NOMO-1 treated with dmso at 0.1 percent for 144 hours (cell line): Measurements from ENCODE around the gene LYPD1.
"Not testable (repeated sequence)": the region's sequence is repeated elsewhere in the genome, so short reads cannot be mapped to it uniquely, and the experiment has no call there.

Source experiments
- DNase-seq: peaks from one replicate; lab custom pipeline; 2025; ENCODE audit not compliant: unreplicated experiment; lab: John Stamatoyannopoulos, UW

LYPD1 gene, protein sequence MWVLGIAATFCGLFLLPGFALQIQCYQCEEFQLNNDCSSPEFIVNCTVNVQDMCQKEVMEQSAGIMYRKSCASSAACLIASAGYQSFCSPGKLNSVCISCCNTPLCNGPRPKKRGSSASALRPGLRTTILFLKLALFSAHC

DNA sequence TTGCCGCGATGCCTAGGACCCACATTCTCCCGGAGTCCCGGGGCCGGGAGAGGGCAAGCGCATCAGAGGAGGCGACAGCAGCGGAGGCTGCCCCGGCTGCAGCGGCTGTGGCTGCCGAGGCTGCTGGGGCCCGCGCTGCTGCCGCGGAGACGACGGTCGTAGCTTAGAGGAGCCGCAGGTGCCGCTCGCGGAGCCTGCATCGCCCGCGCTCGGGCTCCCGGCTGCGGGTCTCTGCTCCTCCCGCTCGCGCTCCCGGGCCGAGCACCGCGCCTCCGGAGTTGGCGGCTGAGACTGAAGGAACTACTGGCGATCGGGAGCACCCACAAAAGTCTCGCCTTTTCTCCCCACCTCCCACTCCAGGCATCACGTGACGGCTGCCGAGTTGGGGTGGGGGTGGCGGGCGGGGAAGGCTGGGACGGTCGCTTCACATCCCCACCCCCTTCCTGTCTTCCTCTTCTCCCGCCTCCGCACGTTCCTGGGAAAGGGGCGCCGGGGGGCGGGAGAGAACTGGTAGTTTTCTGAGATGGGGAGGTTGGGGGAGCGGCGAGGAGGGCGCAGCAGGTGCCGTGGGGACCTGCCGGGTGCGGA, at the start of gene LYPD1:
LYPD1 (minus strand) TSS at position 298 of the 588 bp plus-strand sequence; CDS start at position 25, 273 bp downstream.
- no peak for DNase-seq

DNA sequence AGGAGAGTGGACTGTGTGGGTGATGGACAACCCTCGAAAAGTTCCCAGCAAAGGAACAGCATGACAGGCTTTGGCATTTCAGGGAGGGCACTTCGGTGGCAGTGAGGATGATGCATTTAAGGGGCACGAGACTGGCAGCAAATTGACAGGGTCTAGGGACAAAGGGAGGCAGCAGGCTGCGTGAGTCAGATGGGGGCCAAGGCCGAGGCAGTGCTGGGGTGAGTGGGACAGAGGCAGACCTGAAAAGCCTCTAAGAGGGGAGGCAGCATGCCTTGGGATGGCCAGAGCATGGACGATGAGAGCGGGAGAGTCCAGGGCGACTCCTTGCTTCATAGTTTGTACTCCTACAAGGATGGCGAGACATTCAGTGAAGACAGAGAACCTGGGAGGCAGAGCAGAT, 49.5 kb upstream of the LYPD1 start:
- DNase-seq: no peak

DNA sequence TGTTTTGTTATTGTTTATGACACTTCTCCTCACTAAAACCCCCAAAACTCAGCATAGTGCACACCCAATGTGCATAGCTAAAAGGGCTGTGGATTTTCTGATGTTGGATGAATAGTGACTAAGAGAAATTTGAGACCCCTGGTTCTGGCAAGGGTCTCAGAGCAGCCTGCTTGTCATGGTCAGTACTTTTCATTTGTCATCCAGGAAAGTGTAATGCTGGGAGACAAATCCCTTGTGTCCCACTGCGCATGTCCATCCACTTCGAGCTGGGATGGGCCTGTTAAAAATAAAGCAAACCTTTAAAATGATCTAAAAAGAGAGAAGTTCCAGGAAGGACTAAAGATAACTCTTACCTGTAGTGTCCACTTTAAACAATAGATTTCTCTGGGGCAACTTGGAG, 46.9 kb upstream of the LYPD1 start:
- no peak for DNase-seq

DNA sequence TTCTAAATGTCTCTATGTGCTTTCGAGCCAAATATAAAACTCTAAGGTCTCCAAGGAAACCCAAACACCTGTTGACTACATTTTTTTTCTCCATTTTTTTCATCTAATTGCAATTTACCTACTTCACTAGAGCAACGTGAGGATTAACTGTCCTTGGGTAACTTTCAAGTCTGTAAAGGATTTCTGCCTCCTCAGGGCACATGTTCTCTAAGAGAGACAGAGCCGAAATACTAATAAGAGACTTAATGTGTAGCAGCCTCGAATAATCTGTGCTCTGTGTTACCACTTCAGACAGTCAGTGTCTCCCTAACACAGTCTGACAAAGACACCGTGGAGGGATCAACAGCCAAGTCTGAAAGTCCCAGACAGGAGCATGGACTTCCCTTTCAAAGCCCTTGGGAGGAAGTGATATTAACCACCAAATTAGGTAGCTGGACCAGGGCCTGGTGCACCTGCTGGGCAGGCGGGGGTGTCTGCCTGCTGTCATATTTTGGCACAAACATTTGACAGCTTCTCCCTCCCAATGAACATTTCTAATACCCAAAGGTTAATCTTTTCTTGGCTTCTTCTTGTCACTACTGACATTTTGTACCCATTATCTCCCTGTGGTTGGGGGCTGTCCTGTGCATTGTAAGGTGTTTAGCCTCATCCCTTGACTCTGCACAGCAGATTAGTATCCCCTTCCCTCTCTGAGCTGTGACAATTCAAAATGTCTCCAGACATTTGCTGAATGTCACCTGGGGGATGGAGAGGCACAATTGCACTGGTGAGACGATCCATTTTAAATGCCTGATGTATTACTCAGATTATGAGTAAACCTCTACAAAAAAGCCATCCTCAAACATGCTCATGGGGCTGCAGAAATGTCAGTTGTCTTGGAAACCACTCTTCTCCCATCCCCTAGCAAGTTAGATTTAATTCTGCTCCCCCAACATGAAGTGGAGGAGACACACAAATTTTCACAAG, 45.7 kb upstream of the LYPD1 start:
- no peak for DNase-seq

DNA sequence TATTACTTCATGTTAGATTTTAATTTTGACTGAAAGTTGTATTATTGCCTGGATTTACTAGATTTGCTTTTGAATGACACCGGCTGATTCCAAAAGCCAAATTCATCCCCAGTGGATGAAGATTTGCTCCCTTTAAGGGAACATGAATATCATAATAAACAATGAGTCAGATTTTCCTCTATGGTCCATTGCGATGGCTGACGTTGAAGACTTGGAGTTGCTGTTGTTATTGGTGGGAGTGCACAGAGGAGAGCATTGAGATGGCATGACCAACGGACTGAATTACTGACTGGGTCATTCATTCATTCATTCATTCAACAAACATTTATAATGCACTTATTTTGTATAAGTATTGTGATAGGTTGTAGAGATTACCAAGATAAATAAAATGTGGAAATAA, 33.4 kb upstream of the LYPD1 start:
- DNase-seq: no peak

DNA sequence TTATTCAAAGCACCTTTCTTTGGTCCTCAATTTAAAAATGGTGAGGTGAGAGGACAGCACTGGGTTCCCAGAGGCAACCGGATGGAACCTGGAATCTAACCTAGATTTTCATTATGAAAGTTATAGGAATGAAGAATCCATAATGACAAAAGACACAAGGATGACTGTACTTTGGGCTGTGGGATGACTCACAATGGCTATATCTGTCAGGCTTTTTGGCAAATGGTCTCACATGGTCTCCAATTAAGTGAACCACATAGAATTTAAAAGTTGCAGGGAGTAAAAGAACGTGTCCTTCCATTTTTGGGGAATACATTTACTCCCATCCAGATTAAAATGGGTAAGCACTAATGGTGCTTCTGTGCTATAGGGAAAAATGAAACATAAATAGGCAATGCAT, 31.8 kb upstream of the LYPD1 start:
- no peak for DNase-seq

DNA sequence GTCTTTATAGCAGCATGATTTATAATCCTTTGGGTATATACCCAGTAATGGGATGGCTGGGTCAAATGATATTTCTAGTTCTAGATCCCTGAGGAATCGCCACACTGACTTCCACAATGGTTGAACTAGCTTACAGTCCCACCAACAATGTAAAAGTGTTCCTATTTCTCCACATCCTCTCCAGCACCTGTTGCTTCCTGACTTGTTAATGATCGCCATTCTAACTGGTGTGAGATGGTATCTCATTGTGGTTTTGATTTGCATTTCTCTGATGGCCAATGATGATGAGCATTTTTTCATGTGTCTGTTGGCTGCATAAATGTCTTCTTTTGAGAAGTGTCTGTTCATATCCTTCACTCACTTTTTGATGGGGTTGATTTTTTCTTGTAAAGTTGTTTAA, 29.8 kb upstream of the LYPD1 start:
- DNase-seq: not testable (repeated sequence)

DNA sequence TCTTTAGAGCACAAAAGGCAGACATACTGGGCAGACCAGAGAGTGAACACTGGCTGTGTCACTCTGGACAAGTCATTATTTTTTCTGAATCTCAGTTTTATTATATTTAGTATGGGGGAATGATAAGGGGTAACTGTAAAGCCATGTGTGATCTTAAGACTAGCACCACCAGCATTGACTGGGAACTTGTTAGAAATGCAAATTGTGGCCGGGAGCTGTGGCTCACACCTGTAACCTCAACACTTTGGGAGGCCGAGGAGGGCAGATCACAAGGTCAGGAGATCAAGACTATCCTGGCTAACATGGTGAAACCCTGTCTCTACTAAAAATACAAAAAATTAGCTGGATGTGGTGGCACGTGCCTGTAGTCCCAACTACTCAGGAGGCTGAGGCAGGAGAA, 28.3 kb upstream of the LYPD1 start:
- DNase-seq: not testable (repeated sequence)

DNA sequence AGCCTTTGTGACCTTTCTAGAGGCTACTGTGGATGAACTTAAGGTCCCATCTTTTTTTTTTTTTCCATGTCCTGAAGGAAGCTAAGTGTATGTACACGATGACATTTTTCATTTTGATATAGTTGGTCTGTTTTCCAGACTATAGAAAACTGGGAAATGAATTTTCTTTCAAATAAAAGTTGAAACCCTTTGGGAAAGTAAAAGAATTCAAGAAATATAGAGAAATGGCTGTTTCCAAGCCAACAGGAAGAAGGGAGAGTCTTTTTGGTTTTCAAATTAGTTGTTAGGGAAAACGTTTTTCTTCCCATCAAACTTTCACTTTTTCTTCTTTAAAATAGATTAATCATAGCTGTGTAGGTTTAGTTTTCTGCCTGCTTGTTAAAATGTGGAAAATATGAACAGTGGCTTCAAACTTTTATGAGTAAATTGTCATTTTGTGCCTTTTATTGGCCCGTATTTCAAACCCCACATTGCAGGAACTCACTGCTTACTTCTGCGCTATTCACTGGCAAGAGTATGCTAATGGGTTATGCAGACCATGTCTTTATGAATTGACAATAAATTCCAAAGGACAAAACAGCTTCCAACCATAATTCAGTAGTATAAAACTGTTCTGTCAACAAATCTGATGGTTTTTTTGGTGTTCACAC, 27.7 kb upstream of the LYPD1 start:
- no peak for DNase-seq

DNA sequence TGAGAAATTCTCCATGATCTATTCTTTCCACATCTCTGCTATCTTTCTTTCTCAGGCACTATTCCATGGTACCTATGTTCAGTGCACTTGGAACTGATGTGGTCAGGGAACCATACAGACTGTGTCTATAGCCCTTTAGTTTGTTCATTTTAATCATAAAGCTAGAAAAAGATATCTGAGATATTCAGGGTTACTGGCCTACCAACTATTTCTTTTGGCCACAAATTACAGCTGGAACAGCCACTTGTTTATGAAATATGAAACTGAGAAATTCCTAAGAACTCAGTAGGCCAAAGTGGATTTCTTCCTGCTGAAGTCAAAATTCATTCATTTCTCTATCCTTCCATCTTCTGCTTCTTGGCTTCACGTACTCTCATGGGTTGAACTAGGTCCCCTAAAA, 22.8 kb upstream of the LYPD1 start:
- no peak for DNase-seq

DNA sequence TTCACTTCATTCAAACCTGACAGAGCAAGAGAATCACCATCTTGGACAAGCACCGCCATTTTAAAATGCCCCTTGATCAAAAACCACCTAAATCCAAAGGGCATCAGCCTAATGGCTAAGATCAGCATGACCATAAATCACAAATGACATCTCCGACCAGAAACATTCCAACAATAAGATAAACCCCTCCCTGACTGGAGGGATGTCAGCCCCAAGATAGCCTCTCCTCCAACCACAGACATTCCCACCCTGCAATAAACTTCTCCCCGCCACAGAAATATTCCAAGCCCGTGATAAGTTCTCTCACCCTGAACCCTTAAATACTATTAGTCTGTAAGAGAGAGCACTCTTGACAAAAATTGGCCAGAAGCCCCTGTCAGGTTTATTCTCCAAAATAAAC, 21.6 kb upstream of the LYPD1 start:
- no peak for DNase-seq

DNA sequence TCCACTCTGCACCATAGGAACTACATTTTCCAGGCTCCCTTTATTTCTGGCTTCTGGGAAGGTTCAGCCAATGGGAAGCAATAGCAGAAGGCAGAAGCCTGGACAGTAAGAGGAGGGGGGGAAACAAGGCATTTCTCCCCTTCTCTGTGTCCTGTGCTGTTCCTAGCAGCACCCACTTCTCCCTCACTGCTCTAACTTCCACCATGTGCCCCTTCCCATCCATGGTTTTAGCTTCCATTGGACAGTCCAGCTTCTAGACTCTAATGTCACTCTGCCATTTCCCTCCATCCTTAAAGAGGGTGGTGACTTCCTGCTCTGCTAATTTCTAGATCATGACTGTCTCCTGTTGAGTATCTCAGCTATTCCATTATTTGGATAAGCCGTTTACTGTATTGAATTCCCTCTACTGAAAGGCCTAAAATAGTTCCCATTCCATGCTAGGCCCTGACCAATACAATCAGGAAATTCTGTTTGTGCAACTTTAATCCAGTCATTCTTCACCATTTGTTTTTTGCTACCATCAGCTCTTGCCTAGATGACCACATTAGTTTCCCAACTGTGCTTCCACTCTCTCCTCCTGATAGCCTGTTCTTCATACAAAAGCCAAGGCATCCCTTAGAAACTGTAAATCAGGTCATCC, 20.8 kb upstream of the LYPD1 start:
- no peak for DNase-seq

DNA sequence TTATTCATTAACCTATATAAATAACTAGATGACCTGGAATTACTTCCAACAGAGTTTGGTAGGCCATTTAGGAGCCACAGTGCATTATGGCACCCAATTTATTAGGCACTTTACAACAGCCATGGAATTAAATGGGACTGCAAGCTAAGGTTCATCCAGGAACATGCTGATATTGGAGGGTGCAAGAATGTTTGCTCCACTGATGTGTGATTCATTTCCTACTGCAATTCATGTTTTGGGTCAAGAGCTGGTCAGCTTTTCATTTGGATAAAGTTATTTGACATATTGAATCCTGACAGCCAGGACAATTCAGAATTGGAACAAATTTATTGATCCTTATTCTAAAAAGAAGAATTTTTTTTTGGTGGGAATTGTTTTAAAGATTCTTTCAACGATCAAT, 11.8 kb upstream of the LYPD1 start:
- no peak for DNase-seq

DNA sequence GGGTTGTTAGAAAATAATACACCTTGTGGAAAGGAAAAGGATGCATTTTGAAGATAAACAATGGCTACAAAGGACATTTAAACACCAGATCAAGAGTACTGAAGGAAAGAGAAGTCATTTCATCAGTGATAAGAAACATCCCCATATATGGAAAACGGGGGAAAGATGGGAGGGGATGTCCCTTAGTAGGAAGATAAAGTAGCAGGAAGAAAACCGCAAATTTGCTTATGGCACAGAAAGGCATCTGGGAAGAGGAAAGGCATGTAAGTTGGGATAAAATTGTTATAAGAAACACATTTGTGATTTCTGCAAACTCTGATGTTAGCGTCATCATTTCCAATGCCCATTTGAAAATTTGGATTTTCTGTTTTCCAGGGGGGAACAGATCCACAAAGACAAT, 10.5 kb upstream of the LYPD1 start:
- no peak for DNase-seq

DNA sequence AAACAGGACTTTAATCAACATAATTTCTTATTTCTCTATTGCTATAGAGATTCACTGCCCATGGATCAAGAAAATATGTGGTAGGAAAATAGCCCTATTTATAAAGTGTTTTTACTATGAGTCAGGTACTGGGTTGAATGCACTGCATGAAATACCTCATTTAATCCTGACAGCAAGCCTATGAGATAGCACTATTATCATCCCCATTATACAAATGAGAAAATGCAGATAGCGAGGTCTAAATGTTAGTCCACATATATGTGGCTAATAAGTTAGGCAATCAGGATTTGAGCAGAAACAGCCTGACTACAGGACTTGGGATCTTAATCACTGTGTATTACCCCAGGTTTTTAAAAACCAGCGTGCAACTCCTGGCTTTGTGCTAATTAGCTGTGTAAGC, 8.5 kb upstream of the LYPD1 start:
- no peak for DNase-seq

DNA sequence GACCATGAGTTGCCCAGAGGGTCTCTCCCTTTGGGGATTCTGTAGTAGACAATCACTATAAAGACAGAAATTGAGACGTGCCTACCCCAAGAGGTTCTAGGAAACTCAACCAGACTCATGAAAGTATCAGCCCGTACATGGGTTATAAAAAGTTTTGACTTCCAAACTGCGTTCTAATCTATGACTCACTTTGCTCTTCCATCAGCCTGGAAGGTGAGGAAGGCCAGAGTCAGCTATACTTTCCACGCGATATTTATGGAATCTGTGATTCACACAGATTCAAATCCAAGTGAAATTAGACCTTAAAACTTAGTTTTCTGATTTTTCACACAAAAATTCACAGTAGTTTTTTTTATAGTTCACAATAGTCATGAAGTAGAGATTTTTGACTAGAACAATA, 7.7 kb upstream of the LYPD1 start:
- no peak for DNase-seq

DNA sequence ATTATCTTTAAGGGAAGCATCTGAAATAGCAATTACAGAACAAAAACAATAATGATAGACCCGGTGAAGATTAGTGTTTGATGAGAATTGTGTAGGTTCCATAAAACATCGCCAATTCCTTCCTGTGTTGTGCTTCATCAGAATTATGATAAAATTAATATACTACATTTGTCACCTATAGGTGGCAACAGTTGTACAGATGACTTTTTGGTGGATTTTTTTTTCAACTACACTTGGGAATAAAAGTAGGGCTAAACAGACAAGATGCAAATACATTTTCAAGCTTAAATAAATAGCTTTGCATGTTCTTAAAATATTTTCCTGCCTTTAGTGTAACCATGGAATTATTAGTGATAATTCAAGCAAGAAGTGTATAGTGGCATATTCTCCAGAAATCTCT, 7.0 kb upstream of the LYPD1 start:
- no peak for DNase-seq

DNA sequence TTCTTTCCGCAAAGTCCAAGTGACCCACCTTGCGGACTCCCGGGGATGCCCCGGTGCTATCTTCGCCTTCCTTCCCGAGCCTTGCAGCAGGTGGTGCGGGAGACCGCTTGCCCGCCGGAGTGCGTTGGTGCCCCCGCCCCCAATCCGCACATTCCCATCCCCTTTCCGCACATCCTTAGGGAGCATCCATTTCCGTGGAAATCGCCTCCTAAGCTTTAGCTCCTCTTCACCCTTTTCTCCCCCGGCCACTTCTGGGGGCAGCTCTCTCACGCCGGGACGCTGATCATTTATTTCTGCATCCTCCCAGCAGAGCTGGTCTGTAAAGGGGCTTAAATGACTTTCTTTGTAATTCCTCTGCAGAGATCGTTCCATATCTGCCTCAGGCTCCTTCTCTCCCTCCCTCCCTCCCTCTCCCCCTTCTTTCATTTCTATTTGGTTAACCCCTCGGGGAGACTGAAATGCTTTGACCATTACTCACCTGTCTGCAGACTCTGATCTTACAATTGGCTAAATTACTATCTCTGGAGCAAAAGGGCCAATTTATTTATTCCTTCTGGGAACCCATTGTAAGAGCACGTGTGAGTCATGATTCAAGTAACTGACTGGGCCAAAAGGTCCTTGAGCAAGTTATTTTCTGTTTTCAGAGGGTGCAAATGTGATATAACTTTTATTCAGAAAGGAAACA, 1.3 kb upstream of the LYPD1 start:
- no peak for DNase-seq

DNA sequence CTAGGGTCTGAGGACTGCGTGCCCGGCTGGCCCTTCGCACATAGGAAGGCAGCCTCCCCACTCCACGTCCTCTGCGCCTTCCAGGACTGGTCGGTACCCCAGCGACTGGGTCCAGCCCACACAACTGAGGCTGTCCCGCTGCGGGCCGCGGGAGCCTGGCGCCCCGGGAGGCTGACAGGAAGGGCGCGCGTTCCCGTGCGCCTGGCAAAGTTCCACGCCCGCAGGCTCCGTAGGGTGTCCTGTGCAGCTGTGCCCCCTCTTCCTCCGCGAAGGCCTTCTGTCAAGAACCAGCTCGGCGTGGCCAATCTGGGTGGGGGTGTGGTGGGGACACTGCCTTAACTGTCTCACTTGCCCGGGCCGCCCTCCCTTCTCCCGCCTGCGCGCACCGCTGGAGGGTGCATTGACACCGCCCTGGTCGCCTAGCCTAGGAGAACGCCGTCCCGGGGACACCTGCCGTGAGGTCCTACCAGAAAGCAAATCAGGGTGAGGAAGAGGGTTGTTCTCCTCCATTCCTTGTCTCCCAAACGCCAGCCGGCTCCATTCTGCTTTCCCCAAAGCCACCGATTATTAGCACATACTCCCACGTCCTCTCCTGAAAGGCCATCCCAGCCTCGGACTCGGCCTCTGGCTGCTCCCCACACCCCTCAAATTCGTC, 618 bp upstream of the LYPD1 start:
- DNase-seq: no peak
